ENCODE results near the gene BABAM2. TPM values are rescaled to one million over a fixed set of nuclear protein-coding genes. Genes with fewer than 3 reads are reported as not detected.

BABAM2 gene
- total RNA-seq, 1 experiment from 2014 or later, result 43.5 TPM

GRCh38 chr2:28325567-28326468, 435.3 kb downstream of the BABAM2 start:
- Mint-ChIP-seq H3K4me3 (ENCODE audit: low read depth, unreplicated experiment) (no peak overlapping the region), H3K9me3 (ENCODE audit: low read depth, unreplicated experiment) (no peaks in the 10 kb centered on the region), H3K27ac (ENCODE audit: unreplicated experiment) (no peak overlapping the region), H3K36me3 (ENCODE audit: insufficient read depth, unreplicated experiment) (no peaks in the 10 kb centered on the region), H3K4me1 (ENCODE audit: low read depth, unreplicated experiment) (no peaks in the 10 kb centered on the region), H3K27me3 (ENCODE audit: unreplicated experiment) (no peaks in the 10 kb centered on the region)
- no TSS peak for BruUV-seq (replicated peaks)
- intact Hi-C loops (cut with micrococcal nuclease; ENCODE audit: unreplicated experiment), result no loop called here
- CTCF ChIA-PET, result no interaction called here
- TF ChIP-seq CTCF (IDR thresholded peaks at IDR 0.05; ENCODE audit: unreplicated experiment), result no peak
- peak; percentile 68 for DNase-seq

GRCh38 chr2:28326469-28326805, 435.9 kb downstream of the BABAM2 start:
- H3K9me3 Mint-ChIP-seq (ENCODE audit: low read depth, unreplicated experiment), result no peaks in the 10 kb centered on the region
- H3K4me1 Mint-ChIP-seq (ENCODE audit: low read depth, unreplicated experiment), result no peaks in the 10 kb centered on the region
- no peak overlapping the region for H3K27ac Mint-ChIP-seq (ENCODE audit: unreplicated experiment)
- intact Hi-C loops (cut with micrococcal nuclease; ENCODE audit: unreplicated experiment), result no loop called here
- CTCF ChIA-PET, result no interaction called here
- no peak for TF ChIP-seq CTCF (IDR thresholded peaks at IDR 0.05; ENCODE audit: unreplicated experiment)
- no peak for DNase-seq
- no TSS peak for BruUV-seq (replicated peaks)
- no peak overlapping the region for H3K4me3 Mint-ChIP-seq (ENCODE audit: low read depth, unreplicated experiment)
- no peaks in the 10 kb centered on the region for H3K36me3 Mint-ChIP-seq (ENCODE audit: insufficient read depth, unreplicated experiment)
- no peaks in the 10 kb centered on the region for H3K27me3 Mint-ChIP-seq (ENCODE audit: unreplicated experiment)

GRCh38 chr2:28326881-28327505, 436.5 kb downstream of the BABAM2 start:
- no peak for TF ChIP-seq CTCF (IDR thresholded peaks at IDR 0.05; ENCODE audit: unreplicated experiment)
- intact Hi-C loops (cut with micrococcal nuclease; ENCODE audit: unreplicated experiment), result no loop called here
- Mint-ChIP-seq H3K4me1 (ENCODE audit: low read depth, unreplicated experiment) (no peaks in the 10 kb centered on the region), H3K4me3 (ENCODE audit: low read depth, unreplicated experiment) (no peak overlapping the region), H3K36me3 (ENCODE audit: insufficient read depth, unreplicated experiment) (no peaks in the 10 kb centered on the region), H3K27ac (ENCODE audit: unreplicated experiment) (no peak overlapping the region), H3K27me3 (ENCODE audit: unreplicated experiment) (no peaks in the 10 kb centered on the region), H3K9me3 (ENCODE audit: low read depth, unreplicated experiment) (no peaks in the 10 kb centered on the region)
- CTCF ChIA-PET, result no interaction called here
- no peak for DNase-seq
- no TSS peak for BruUV-seq (replicated peaks)

DNA sequence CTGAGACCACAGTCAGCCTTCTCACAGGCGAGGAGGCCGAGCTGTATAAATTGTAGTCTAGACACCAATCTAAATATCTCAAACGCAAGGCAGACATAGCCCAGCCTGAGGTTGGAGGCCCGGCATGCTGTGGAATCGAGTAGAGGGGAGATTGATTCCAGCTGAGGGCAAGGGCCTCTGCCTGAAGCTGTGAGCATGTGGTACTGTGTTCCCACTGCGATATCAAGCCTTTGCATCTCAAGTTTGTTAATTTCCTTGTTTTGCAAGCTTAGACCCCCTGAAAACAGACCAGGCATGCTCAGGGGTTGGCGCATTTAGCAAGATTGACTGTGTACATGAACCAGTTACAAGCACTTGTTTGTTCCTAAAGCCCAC, 437.0 kb downstream of the BABAM2 start:
- Mint-ChIP-seq H3K4me1 (ENCODE audit: low read depth, unreplicated experiment) (no peaks in the 10 kb centered on the region), H3K27me3 (ENCODE audit: unreplicated experiment) (no peaks in the 10 kb centered on the region), H3K4me3 (ENCODE audit: low read depth, unreplicated experiment) (no peak overlapping the region), H3K9me3 (ENCODE audit: low read depth, unreplicated experiment) (no peaks in the 10 kb centered on the region), H3K36me3 (ENCODE audit: insufficient read depth, unreplicated experiment) (no peaks in the 10 kb centered on the region), H3K27ac (ENCODE audit: unreplicated experiment) (no peak overlapping the region)
- BruUV-seq (replicated peaks), result no TSS peak
- no peak for DNase-seq
- no peak for TF ChIP-seq CTCF (IDR thresholded peaks at IDR 0.05; ENCODE audit: unreplicated experiment)
- intact Hi-C loops (cut with micrococcal nuclease; ENCODE audit: unreplicated experiment), result no loop called here
- CTCF ChIA-PET, result no interaction called here
